HS-27A (cell line): Measurements from ENCODE around the gene PTER.

Experiments
- DNase-seq: peaks from one replicate; pipeline ENCODE4 v3.0.0-alpha.2; 2012; ENCODE audit warnings: low read depth, missing footprints

Gene PTER

GRCh38 chr10:16470747-16471146, 33.9 kb downstream of the PTER start:
- no peak for DNase-seq

GRCh38 chr10:16472828-16473227, 36.0 kb downstream of the PTER start:
- no peak for DNase-seq

GRCh38 chr10:16477757-16478156, 40.9 kb downstream of the PTER start:
- no peak for DNase-seq

GRCh38 chr10:16478801-16479200, 42.0 kb downstream of the PTER start:
- DNase-seq: no peak

GRCh38 chr10:16481052-16481728, 44.4 kb downstream of the PTER start:
- no peak for DNase-seq

- no peak for DNase-seq
Observed at GRCh38 chr10:16483241-16483917, 46.6 kb downstream of the PTER start.

GRCh38 chr10:16490511-16490910, 53.7 kb downstream of the PTER start:
- DNase-seq: no peak

GRCh38 chr10:16491933-16492332, 55.1 kb downstream of the PTER start:
- DNase-seq: no peak

- no peak for DNase-seq
Observed at GRCh38 chr10:16493884-16494536, 57.2 kb downstream of the PTER start.

- no peak for DNase-seq
Observed at GRCh38 chr10:16497911-16498310, 61.1 kb downstream of the PTER start.

- no peak for DNase-seq
Observed at GRCh38 chr10:16505161-16505560, 68.4 kb downstream of the PTER start.

- DNase-seq: no peak
Observed at GRCh38 chr10:16509996-16510395, 73.2 kb downstream of the PTER start.

GRCh38 chr10:16510843-16511242, 74.0 kb downstream of the PTER start:
- DNase-seq: no peak

GRCh38 chr10:16518822-16519221, 82.0 kb downstream of the PTER start:
- DNase-seq: no peak

- no peak for DNase-seq
Observed at GRCh38 chr10:16519250-16519907, 82.6 kb downstream of the PTER start.

- no peak for DNase-seq
Observed at GRCh38 chr10:16519908-16520861, 83.4 kb downstream of the PTER start.

GRCh38 chr10:16520900-16521299, 84.1 kb downstream of the PTER start:
- no peak for DNase-seq

- no peak for DNase-seq
Observed at GRCh38 chr10:16521311-16522016, 84.7 kb downstream of the PTER start, which contains the start of gene C1QL3. TSS of gene C1QL3 (minus strand) at chr10:16521879. CDS start at chr10:16521065, 814 bp downstream.

GRCh38 chr10:16527452-16527851, 90.6 kb downstream of the PTER start:
- DNase-seq: no peak

GRCh38 chr10:16529853-16530252, 93.0 kb downstream of the PTER start:
- no peak for DNase-seq

- no peak for DNase-seq
Observed at GRCh38 chr10:16536155-16536554, 99.3 kb downstream of the PTER start.
